Thymus (tissue), 11 donors: ENCODE results near the gene NPM1. TPM values are rescaled to one million over a fixed set of nuclear protein-coding genes. Genes with fewer than 3 reads are reported as not detected.

ENCODE experiments used
- DNase-seq, 9 donors: peaks; one replicate each; pipeline ENCODE4 v3.0.0-alpha.2; 2013; ENCODE audit warnings: low spot score in 9 of 9, low read depth in 6 of 9, missing footprints in 1 of 9
- H3K27ac ChIP-seq, 2 donors: one replicate each; pipeline ENCODE4 v1.5.1; 2013; ENCODE audit warnings: control low read depth in 1 of 2, low read depth in 1 of 2, low read length in 1 of 2, mild to moderate bottlenecking in 1 of 2, moderate library complexity in 1 of 2
- H3K27me3 ChIP-seq, 2 donors: one replicate each; pipeline ENCODE4 v1.5.1; 2013; ENCODE audit warnings: low read length in 1 of 2; ENCODE audit not compliant: control insufficient read depth in 2 of 2, insufficient read depth in 1 of 2
- H3K36me3 ChIP-seq, 2 donors: one replicate each; pipeline ENCODE4 v1.5.1; 2013; ENCODE audit warnings: low read length in 1 of 2, mild to moderate bottlenecking in 1 of 2, moderate library complexity in 1 of 2; ENCODE audit not compliant: control insufficient read depth in 2 of 2, insufficient read depth in 2 of 2
- H3K4me1 ChIP-seq, 2 donors: one replicate each; pipeline ENCODE4 v1.5.1; 2013; ENCODE audit warnings: low read length in 2 of 2; ENCODE audit not compliant: control insufficient read depth in 2 of 2, insufficient read depth in 2 of 2
- H3K4me3 ChIP-seq, 2 donors: one replicate each; pipeline ENCODE4 v1.5.1; 2013; ENCODE audit warnings: low read length in 2 of 2, control low read depth in 1 of 2, mild to moderate bottlenecking in 1 of 2
- H3K9me3 ChIP-seq, 2 donors: one replicate each; pipeline ENCODE4 v1.5.1; 2013; ENCODE audit warnings: low read length in 1 of 2, mild to moderate bottlenecking in 1 of 2; ENCODE audit not compliant: control insufficient read depth in 2 of 2, insufficient read depth in 1 of 2
- WGBS: extraction: QIAGEN DNeasy Blood & Tissue Kit; methylation state at CpG from one replicate; pipeline ENCODE4 v1.1.7; 2013; 5-methylcytosine and 5-hydroxymethylcytosine counted together
- polyA plus RNA-seq: library from polyadenylated mRNA; stranded (reverse); fragments of 200-250 nt; gene quantifications from one replicate; pipeline ENCODE4 v1.2.3, GENCODE V29; 2013
- total RNA-seq: library from RNA; stranded (reverse); fragments of 120-200 nt; gene quantifications from one replicate; pipeline ENCODE4 v1.2.4, GENCODE V29; 2013
- donor health status: healthy.

The NPM1 gene
- total and polyA plus RNA-seq, 2 donors = 2,207 to 2,632 TPM

- no peak overlapping the region for H3K4me3 ChIP-seq
- WGBS = 93% methylated on average over 2 of the region's 2 CpGs
- H3K27me3 ChIP-seq = peaks cover 16 to 39% of the 10 kb centered on the region in 2 donors
- H3K4me1 ChIP-seq = no peaks in the 10 kb centered on the region
- H3K27ac ChIP-seq = no peak overlapping the region
- H3K9me3 ChIP-seq = no peaks in the 10 kb centered on the region
- DNase-seq = no peak
- no peaks in the 10 kb centered on the region for H3K36me3 ChIP-seq
These were observed 67.9 kb downstream of the NPM1 start for GRCh38 chr5:171455522-171455921.

- H3K9me3 ChIP-seq = no peaks in the 10 kb centered on the region
- H3K27ac ChIP-seq = no peak overlapping the region
- no peak overlapping the region for H3K4me3 ChIP-seq
- 98% methylated on average over 25 of the region's 25 CpGs for WGBS
- peaks cover 0 to 27% of the 10 kb centered on the region in 2 donors for H3K27me3 ChIP-seq
- no peaks in the 10 kb centered on the region for H3K4me1 ChIP-seq
- DNase-seq = no peak
- H3K36me3 ChIP-seq = no peaks in the 10 kb centered on the region
These were observed 69.7 kb downstream of the NPM1 start for GRCh38 chr5:171457208-171457981.

GRCh38 chr5:171459839-171460238 is 72.2 kb downstream of the NPM1 start:
- Histone ChIP-seq H3K4me1 (no peaks in the 10 kb centered on the region), H3K27me3 (peaks cover 0 to 14% of the 10 kb centered on the region in 2 donors), H3K27ac (no peak overlapping the region), H3K4me3 (no peak overlapping the region), H3K9me3 (no peaks in the 10 kb centered on the region), H3K36me3 (no peaks in the 10 kb centered on the region)
- WGBS = 87% methylated on average over 6 of the region's 6 CpGs
- DNase-seq = no peak

Other genes with a start within 250 kb of the NPM1 start
- not detected for gene TLX3, start 78.6 kb upstream of the NPM1 start, total RNA-seq
- 0.05 TPM for gene TLX3, start 78.6 kb upstream of the NPM1 start, polyA plus RNA-seq
- 0.80 TPM for gene FGF18, start 31.8 kb downstream of the NPM1 start, total RNA-seq
- 0.82 TPM for gene FGF18, start 31.8 kb downstream of the NPM1 start, polyA plus RNA-seq